Endothelial cell of umbilical vein (primary cell): ENCODE data around the gene GAR1. TPM values are rescaled to one million over a fixed set of nuclear protein-coding genes. Genes with fewer than 3 reads are reported as not detected.

Experiments used
- BruUV-seq: library from RNA; stranded (reverse); fragments of 400-500 nt; replicated peaks from 2 replicates; lab custom pipeline; 2021; lab: Mats Ljungman, UMichigan
- CTCF ChIA-PET: fragments of 300-600, 350-600 bp; sonication (Branson Sonifier 250); formaldehyde crosslinking; loops from one replicate; lab custom pipeline; 2021; ENCODE audit warnings: antibody characterized with exemption, inconsistent platforms; lab: Charles Lee
- POLR2A ChIA-PET: fragments of 300-600, 350-600 bp; sonication (Branson Sonifier 250); formaldehyde crosslinking; loops from one replicate; lab custom pipeline; 2021; ENCODE audit warnings: antibody characterized with exemption, inconsistent platforms; lab: Charles Lee
- DNase-seq: peaks from one replicate; pipeline ENCODE4 v3.0.0-alpha.2; 2011; ENCODE audit warnings: low read depth, low spot score
- FAIRE-seq: peaks from 2 replicates; lab custom pipeline; 2011; peaks lifted over from hg19 to GRCh38; lab: Jason Lieb, UNC
- H2AFZ ChIP-seq: 2 replicates; pipeline ENCODE4 v1.6.0; 2012; ENCODE audit warnings: low read depth, low read length, control low read depth, inconsistent platforms
- H3K27ac ChIP-seq: 2 replicates; pipeline ENCODE4 v1.5.1; 2011; ENCODE audit warnings: low read depth, mild to moderate bottlenecking, control low read depth, low read length, moderate library complexity; ENCODE audit not compliant: insufficient read depth
- H3K27me3 ChIP-seq, 2 experiments: 2 replicates each; pipeline versions ENCODE4 v1.6.0 to v1.6.1; 2011; ENCODE audit warnings: low read length in 2 of 2, mixed read lengths in 1 of 2; ENCODE audit not compliant: control insufficient read depth in 2 of 2, insufficient read depth in 2 of 2
- H3K36me3 ChIP-seq, 2 experiments: 2 replicates in 1 of 2; 3 replicates in 1 of 2; pipeline ENCODE4 v1.5.1; 2011; ENCODE audit warnings: low read length in 2 of 2, mild to moderate bottlenecking in 1 of 2, moderate library complexity in 1 of 2; ENCODE audit not compliant: control insufficient read depth in 2 of 2, insufficient read depth in 2 of 2; ENCODE audit errors: extremely low read depth in 1 of 2
- H3K4me1 ChIP-seq: 3 replicates; pipeline ENCODE4 v1.5.1; 2011; ENCODE audit warnings: mild to moderate bottlenecking, low read length; ENCODE audit not compliant: control insufficient read depth, insufficient read depth; ENCODE audit errors: extremely low read depth
- H3K4me2 ChIP-seq: 2 replicates; pipeline ENCODE4 v1.6.1; 2011; ENCODE audit warnings: low read length, control low read depth, mixed read lengths; ENCODE audit not compliant: insufficient read depth
- H3K4me3 ChIP-seq, 3 experiments: fragments of 200-600 bp in 1 of 3; sonication (generic), shearing (Covaris generic) in 1 of 3; replicated peaks in 1 of 3; 2 replicates each; pipeline ENCODE4 v1.5.1; 2011 to 2016; ENCODE audit warnings: control low read depth in 3 of 3, low read length in 3 of 3, mild to moderate bottlenecking in 2 of 3, inconsistent platforms in 1 of 3, low read depth in 1 of 3, moderate library complexity in 1 of 3; ENCODE audit not compliant: insufficient read depth in 1 of 3
- H3K79me2 ChIP-seq: 2 replicates; pipeline ENCODE4 v1.6.0; 2012; ENCODE audit warnings: low read length, inconsistent platforms; ENCODE audit not compliant: control insufficient read depth, insufficient read depth
- H3K9ac ChIP-seq: replicated peaks from 2 replicates; pipeline ENCODE3; 2011; ENCODE audit warnings: low read length, control low read depth; ENCODE audit not compliant: insufficient read depth; ENCODE audit errors: extremely low read depth
- H3K9me1 ChIP-seq: replicated peaks from 3 replicates; pipeline ENCODE4 v1.6.0; 2011; ENCODE audit warnings: mild to moderate bottlenecking, low read length; ENCODE audit not compliant: control insufficient read depth, insufficient read depth; ENCODE audit errors: extremely low read depth
- H3K9me3 ChIP-seq: replicated peaks from 2 replicates; pipeline ENCODE4 v1.5.1; 2012; ENCODE audit warnings: low read length, inconsistent platforms; ENCODE audit not compliant: control insufficient read depth, insufficient read depth
- H4K20me1 ChIP-seq: replicated peaks from 2 replicates; pipeline ENCODE3; 2011; ENCODE audit warnings: mild to moderate bottlenecking, low read length; ENCODE audit not compliant: control insufficient read depth, insufficient read depth; ENCODE audit errors: extremely low read depth
- CTCF ChIP-seq, 2 donors: IDR thresholded peaks; 1 replicate in 1 of 2; 2 replicates in 1 of 2; pipeline ENCODE4 v1.5.1; 2011; ENCODE audit warnings: low read length in 2 of 2, mild to moderate bottlenecking in 2 of 2, moderate library complexity in 2 of 2, control low read depth in 1 of 2, inconsistent platforms in 1 of 2, low read depth in 1 of 2; ENCODE audit not compliant: insufficient read depth in 1 of 2; ENCODE audit errors: extremely low read depth in 1 of 2
- EZH2 ChIP-seq: IDR thresholded peaks from 2 replicates; pipeline ENCODE4 v1.6.1; 2012; ENCODE audit warnings: borderline replicate concordance, low read depth, mild to moderate bottlenecking, moderate library complexity, low read length, inconsistent platforms; ENCODE audit not compliant: severe bottlenecking
- FOS ChIP-seq: IDR thresholded peaks from 2 replicates; pipeline ENCODE4 v1.6.1; 2011; ENCODE audit warnings: mild to moderate bottlenecking, low read length, moderate library complexity, borderline replicate concordance; ENCODE audit not compliant: insufficient read depth
- GATA2 ChIP-seq: IDR thresholded peaks from 2 replicates; pipeline ENCODE4 v1.7.0; 2011; ENCODE audit warnings: low read depth, mild to moderate bottlenecking, moderate library complexity, mixed read lengths, low read length; ENCODE audit not compliant: insufficient read length, insufficient read depth
- JUN ChIP-seq: IDR thresholded peaks from 2 replicates; pipeline ENCODE4 v1.6.1; 2011; ENCODE audit warnings: borderline replicate concordance, low read depth; ENCODE audit not compliant: insufficient read length, insufficient read depth
- MAX ChIP-seq: IDR thresholded peaks from 2 replicates; pipeline ENCODE4 v1.6.1; 2011; ENCODE audit not compliant: insufficient read depth, insufficient read length
- MYC ChIP-seq: IDR thresholded peaks from one replicate; pipeline ENCODE4 v1.6.1; 2011; ENCODE audit warnings: mild to moderate bottlenecking, low read depth, low read length
- POLR2A ChIP-seq: IDR thresholded peaks from 2 replicates; pipeline ENCODE4 v1.6.1; 2012; ENCODE audit warnings: low read depth, mild to moderate bottlenecking, control low read depth, low read length
- POLR2AphosphoS5 ChIP-seq: IDR thresholded peaks from 2 replicates; pipeline ENCODE4 v1.6.1; 2012; ENCODE audit warnings: low read depth, mild to moderate bottlenecking, control low read depth, low read length, moderate library complexity; ENCODE audit not compliant: insufficient read depth
- dilution Hi-C: fragments of 300-500 bp; cut with MboI; formaldehyde crosslinking; loops from one replicate; pipeline ENCODE4 v1.15.0; 2019; ENCODE audit warnings: low sequenced_read_pairs; ENCODE audit not compliant: extremely low pct_ligation_motif_present
- intact Hi-C: fragments of 100-400 bp; cut with micrococcal nuclease; formaldehyde crosslinking; loops from one replicate; pipeline ENCODE4 v1.10.0; 2022
- polyA plus RNA-seq, 4 experiments: library from polyadenylated mRNA; depleted of rRNA in 3 of 4; stranded (reverse) in 3 of 4; unstranded in 1 of 4; fragments of >200 nt; gene quantifications; 2 replicates each; pipeline versions ENCODE4 v1.2.1 to v1.2.3, GENCODE V29; 2011 to 2012; ENCODE audit warnings: missing spikeins in 1 of 4
- total RNA-seq: library from RNA; stranded (reverse); gene quantifications from 2 replicates; pipeline ENCODE4 v1.2.3, GENCODE V29; 2021

Gene GAR1
- total and polyA plus RNA-seq, 2 donors (not counting 3 experiments of a cell fraction or from before 2014, with no cell fraction given), result 12.7 to 29.1 TPM

- no peaks in the 10 kb centered on the region for H3K9me1 ChIP-seq
- ChIA-PET POLR2A (no interaction called here), CTCF (no interaction called here)
- dilution Hi-C loops, result no loop called here
- no TSS peak for BruUV-seq
- no peaks in the 10 kb centered on the region for H3K79me2 ChIP-seq
- no peak for FAIRE-seq
- H3K4me1 ChIP-seq, result peaks cover 4% of the 10 kb centered on the region
- H3K4me3 ChIP-seq, result no peak overlapping the region
- H3K9ac ChIP-seq, result no peak overlapping the region
- no peak for DNase-seq
- H3K4me2 ChIP-seq, result no peak overlapping the region
- H3K27me3 ChIP-seq, result peaks cover 0 to 2% of the 10 kb centered on the region in 2 experiments
- no peaks in the 10 kb centered on the region for H4K20me1 ChIP-seq
- TF ChIP-seq FOS (no peak), EZH2 (no peak), POLR2A (no peak)
- H3K9me3 ChIP-seq, result no peaks in the 10 kb centered on the region
- H3K36me3 ChIP-seq, result no peaks in the 10 kb centered on the region
- H3K27ac ChIP-seq, result no peak overlapping the region
- intact Hi-C loops, result no loop called here
- H2AFZ ChIP-seq, result no peak overlapping the region
Measured at GRCh38 chr4:109848501-109848900, 32.9 kb downstream of the GAR1 start.

GRCh38 chr4:109850601-109851000 lies 35.0 kb downstream of the GAR1 start:
- BruUV-seq, result no TSS peak

More at GRCh38 chr4:109850601-109851000, 35.0 kb downstream of the GAR1 start:
- Histone ChIP-seq H3K9ac (no peak overlapping the region), H3K9me3 (no peaks in the 10 kb centered on the region), H3K27me3 (peaks cover 0 to 2% of the 10 kb centered on the region in 2 experiments), H3K4me2 (no peak overlapping the region), H4K20me1 (no peaks in the 10 kb centered on the region), H3K9me1 (no peaks in the 10 kb centered on the region), H3K27ac (no peak overlapping the region), H3K36me3 (no peaks in the 10 kb centered on the region), H2AFZ (no peak overlapping the region), H3K79me2 (no peaks in the 10 kb centered on the region), H3K4me1 (peaks cover 4% of the 10 kb centered on the region), H3K4me3 (no peak overlapping the region)
- TF ChIP-seq JUN (no peak), POLR2AphosphoS5 (no peak), FOS (no peak), CTCF (IDR thresholded peaks at IDR 0.05; ENCODE audit: extremely low read depth in 1 of 2, insufficient read depth in 1 of 2, low read depth in 1 of 2, low read length in 2 of 2) (no peak), MYC (no peak), GATA2 (no peak), POLR2A (no peak), MAX (no peak), EZH2 (no peak)
- ChIA-PET CTCF (no interaction called here), POLR2A (no interaction called here)
- dilution Hi-C loops, result no loop called here
- intact Hi-C loops, result no loop called here
- FAIRE-seq (no peak), DNase-seq (no peak)
